Rectal smooth muscle tissue (tissue), 1 donor: Measurements from ENCODE around the gene CXCL12.

Experiments used
- H3K27ac ChIP-seq: one replicate; pipeline ENCODE4 v1.7.0; 2013; ENCODE audit warnings: low read depth, low read length, inconsistent platforms
- H3K27me3 ChIP-seq: one replicate; pipeline ENCODE4 v1.7.0; 2013; ENCODE audit warnings: low read length; ENCODE audit not compliant: control insufficient read depth, insufficient read depth
- H3K36me3 ChIP-seq: one replicate; pipeline ENCODE4 v1.7.0; 2013; ENCODE audit warnings: low read length; ENCODE audit not compliant: control insufficient read depth, insufficient read depth
- H3K4me1 ChIP-seq: one replicate; pipeline ENCODE4 v1.7.0; 2013; ENCODE audit warnings: low read length; ENCODE audit not compliant: control insufficient read depth, insufficient read depth
- H3K4me3 ChIP-seq: one replicate; pipeline ENCODE4 v1.7.0; 2013; ENCODE audit warnings: low read length
- H3K9ac ChIP-seq: one replicate; pipeline ENCODE4 v1.7.0; 2013; ENCODE audit warnings: low read length

CXCL12 gene

DNA sequence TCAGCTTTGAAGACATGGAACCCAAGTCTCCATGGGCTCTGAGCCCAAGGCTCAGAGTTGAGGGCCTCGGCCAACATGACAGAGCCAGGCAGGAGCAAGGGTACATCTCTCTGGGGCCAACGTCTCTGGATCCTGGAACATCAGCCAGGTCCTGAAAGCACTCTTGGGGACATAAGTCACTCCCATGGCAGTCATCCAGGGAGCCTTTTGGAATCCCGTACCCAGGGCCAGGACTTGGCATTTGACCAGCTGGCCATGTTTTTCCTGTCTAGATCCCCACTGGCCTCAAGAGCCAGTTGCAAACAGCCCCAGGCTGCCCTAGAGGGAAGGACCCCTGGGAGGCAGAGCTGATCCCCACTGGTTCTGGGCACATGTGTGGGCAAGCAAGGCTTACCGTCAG lies 4.3 kb upstream of the CXCL12 start:
- Histone ChIP-seq H3K27me3 (peaks cover 5% of the 10 kb centered on the region), H3K36me3 (no peaks in the 10 kb centered on the region), H3K4me1 (peaks cover 8% of the 10 kb centered on the region), H3K4me3 (no peak overlapping the region), H3K27ac (no peak overlapping the region), H3K9ac (no peak overlapping the region)

DNA sequence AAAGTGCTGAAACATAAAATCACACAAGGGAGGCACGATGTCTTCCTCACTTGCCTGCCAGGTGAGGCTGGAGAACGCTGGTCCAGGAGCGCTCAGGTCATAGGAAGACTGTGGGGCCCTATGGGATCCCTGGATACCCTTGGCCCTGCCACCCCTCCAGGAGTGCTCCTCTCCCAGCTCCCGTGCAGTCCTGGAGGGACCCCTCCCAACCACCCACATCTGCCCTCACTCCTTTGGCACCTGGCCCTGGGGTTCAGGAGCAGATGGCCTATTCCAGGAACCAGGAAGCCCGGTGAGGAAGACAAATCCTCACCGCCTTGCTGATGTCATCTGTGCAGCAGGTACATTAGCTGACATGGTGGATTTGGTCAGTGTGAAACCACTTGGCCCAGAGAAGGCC lies 3.7 kb upstream of the CXCL12 start:
- Histone ChIP-seq H3K4me3 (no peak overlapping the region), H3K27me3 (peaks cover 6% of the 10 kb centered on the region), H3K36me3 (no peaks in the 10 kb centered on the region), H3K27ac (no peak overlapping the region), H3K9ac (no peak overlapping the region), H3K4me1 (peaks cover 6% of the 10 kb centered on the region)

DNA sequence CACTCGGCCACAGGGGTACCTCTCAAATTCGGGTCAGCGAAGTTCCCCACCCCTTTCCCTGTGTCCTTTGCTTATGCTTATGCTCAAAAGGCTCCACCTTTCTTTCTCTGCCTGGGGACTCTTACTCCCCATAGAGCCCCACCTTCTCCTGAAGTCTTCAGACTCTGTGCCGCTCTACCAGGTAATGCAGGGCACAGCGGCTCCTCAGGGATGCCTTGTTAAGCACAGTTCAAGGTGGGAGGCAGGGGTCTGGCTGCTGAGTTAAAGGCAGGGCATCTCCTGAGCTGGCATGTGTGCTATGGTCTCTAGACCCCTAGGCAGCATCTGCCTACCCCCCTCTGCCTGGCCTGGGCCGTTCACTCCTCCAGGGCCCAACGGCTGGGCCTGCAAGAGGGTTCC lies 3.0 kb upstream of the CXCL12 start:
- Histone ChIP-seq H3K4me1 (no peaks in the 10 kb centered on the region), H3K9ac (no peak overlapping the region), H3K27ac (no peak overlapping the region)

DNA sequence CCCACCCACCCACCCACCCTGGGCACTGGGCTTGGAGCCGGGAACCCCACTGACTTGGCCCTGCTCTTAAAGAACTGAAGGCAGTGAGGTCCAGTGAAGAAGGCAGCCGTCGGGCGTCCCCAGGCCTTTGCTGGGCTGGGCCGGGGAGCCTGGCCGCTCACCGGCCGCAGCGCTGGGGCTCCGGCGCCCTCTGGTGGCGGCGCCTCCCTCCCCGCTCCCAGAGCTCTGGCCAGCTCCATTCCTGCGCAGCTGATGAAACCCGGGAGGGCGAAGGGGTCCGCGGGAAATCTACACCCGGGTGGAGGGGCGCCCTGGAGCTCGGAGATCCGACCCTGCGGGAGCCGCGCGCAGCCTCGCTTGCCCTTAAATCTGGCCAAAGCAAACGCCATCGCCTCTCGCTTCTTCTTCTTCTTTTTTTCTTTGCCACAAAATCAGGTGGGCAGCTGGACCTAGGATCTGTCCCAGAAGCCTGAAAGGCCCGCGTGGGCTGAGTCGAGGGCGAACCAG lies 1.7 kb upstream of the CXCL12 start:
- Histone ChIP-seq H3K36me3 (no peaks in the 10 kb centered on the region), H3K9ac (no peak overlapping the region), H3K27ac (no peak overlapping the region), H3K4me1 (no peaks in the 10 kb centered on the region), H3K4me3 (no peak overlapping the region), H3K27me3 (peaks cover 8% of the 10 kb centered on the region)

More for the DNA sequence above, 3.0 kb upstream of the CXCL12 start:
- no peaks in the 10 kb centered on the region for H3K36me3 ChIP-seq
- H3K27me3 ChIP-seq, result peaks cover 8% of the 10 kb centered on the region
- no peak overlapping the region for H3K4me3 ChIP-seq

DNA sequence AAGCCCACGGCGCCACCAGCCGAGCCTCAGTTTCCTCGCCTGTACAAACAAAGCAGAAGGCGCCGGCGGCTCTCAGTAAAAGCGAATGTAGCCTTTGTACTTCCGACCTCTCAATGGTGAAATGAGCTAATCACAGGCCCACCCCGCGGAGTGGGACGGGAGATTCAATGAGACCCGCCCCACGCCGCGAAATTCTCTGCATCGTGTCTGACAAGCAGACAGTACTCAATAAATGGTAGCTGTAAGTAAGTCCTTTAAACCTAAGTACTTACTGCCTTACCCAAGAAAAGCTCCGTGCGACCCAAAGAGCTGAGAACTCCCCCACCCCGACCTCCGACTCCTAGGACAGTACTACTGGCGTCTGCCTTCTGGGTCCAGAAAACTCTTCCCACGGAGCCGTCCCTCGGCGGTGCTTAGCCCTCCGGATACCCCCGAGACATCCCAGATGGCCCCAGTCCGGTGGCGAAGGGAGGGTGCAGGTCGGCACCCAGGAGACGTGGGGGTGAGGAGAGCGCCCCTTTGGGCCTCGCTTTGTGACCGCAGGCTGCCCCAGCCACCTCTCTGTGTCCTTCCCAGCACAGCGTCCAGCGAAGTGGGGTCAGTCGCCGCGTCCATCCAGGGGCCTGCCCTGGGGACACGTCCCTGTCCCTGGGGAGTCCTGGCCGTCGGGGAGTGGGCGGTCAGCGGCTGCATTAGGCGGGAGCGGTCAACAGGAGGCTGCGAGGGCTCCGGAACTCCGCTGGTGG lies 972 bp upstream of the CXCL12 start:
- peak overlapping the region; percentile 35 for H3K4me3 ChIP-seq
- peak overlapping the region; percentile 69 for H3K27ac ChIP-seq
- no peak overlapping the region for H3K9ac ChIP-seq
- no peaks in the 10 kb centered on the region for H3K4me1 ChIP-seq
- H3K36me3 ChIP-seq, result no peaks in the 10 kb centered on the region
- H3K27me3 ChIP-seq, result peaks cover 8% of the 10 kb centered on the region

DNA sequence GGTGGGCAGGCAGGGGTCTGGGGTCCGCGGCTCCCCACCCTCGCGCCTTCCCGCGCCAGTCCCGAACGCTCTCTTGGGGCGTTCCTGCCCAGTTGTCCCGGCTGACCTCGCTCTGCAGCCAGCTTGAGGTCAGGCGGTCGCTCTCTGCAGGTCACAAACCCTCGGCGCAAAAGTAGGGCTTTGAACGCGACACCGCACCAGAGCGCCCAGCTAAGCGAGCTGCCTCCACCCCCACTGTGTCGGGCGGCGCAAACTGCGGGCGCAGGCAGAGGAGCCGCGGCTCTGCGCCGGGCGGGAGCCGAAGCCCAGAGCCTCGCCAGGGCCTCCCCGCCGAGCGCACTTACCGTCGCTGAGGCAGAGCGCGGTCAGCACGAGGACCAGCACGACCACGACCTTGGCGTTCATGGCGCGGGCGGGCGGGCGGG lies 284 bp downstream of the CXCL12 start:
- H3K27ac ChIP-seq, result peak overlapping the region; percentile 16
- no peaks in the 10 kb centered on the region for H3K36me3 ChIP-seq
- H3K4me1 ChIP-seq, result no peaks in the 10 kb centered on the region
- H3K4me3 ChIP-seq, result peak overlapping the region; percentile 54
- H3K27me3 ChIP-seq, result peaks cover 8% of the 10 kb centered on the region
- H3K9ac ChIP-seq, result no peak overlapping the region

DNA sequence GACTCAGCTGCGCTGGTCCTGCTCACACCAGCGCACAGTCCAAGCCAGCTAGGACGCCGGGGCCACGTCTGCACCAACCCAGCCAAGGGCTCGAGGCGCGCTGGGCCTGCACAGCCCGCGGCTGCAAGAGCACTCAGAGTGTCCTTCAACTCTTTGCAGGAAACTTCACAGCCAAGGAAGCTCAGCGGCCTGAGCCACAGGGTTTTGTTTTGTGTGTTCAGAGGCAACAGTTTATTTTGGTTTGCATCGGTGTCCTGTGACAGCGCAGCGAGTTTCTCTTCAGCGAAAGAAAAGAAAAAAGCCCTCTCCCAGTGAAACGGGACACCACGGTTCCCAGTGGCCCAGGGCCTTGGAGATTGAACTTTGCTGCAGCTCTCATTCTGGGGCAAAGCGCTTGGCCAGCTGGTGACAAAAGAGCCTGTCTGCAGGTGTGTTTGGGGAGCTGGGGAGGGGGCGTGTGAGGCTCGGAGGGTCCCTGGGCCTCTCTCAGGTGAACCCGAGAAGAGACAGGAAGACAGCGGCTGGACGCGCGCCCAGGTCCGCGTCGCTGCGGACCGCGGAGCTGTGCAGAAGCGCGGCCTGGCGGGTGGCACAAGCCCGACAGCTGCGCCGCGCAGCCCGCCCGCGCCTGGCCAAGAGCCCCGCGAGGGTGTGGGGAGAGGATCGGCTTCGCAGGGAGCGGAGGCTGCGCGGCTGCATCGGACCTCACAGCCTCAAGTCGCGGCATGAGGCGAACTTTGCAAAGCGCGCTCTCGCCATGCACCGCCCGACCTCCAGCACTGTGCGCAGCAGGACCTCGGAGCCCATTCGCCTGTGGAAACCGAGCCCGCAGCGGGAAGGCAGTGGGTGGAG lies 922 bp downstream of the CXCL12 start:
- Histone ChIP-seq H3K27ac (peak overlapping the region; percentile 30), H3K9ac (peak overlapping the region; percentile 1), H3K4me3 (peak overlapping the region; percentile 54), H3K36me3 (no peaks in the 10 kb centered on the region), H3K27me3 (peaks cover 8% of the 10 kb centered on the region), H3K4me1 (no peaks in the 10 kb centered on the region)

DNA sequence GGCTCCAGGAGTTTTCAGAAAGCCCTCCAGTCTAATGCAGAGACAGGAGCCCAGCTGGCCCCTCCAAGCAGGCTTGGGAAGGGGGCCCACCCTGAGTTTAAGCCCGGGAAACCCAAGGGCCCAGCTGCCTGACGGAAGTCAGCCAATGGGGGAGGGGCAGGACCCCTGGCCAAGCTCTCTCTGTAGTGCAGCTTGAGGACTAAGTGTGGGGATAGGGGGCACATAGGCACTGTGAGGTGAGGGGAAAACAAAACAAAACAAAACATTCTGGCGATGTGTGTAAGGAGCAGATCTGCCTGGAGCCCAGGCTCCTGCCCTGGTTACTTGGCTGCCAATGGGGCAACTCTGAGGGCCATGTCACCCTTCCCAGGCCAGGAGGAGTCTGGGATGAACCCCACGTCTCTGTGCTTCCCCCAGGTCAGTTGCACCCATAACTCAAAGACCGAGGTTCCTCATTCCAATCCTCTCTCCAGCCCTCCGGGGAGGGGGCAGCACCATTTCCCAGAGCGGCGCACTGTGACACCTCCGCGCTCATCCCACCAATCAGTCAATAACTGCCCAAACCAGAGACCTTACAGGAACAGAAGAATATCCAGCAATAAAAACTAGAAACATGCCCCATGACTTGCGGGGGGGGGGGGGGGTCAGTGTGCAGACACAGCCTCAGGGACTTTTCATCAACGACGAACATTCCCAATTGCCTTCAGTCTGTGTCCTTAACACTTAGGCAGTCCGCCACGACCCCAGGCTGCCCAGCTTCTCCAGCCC lies 1.7 kb downstream of the CXCL12 start:
- Histone ChIP-seq H3K4me3 (peak overlapping the region; percentile 54), H3K9ac (no peak overlapping the region), H3K27ac (peak overlapping the region; percentile 30), H3K36me3 (no peaks in the 10 kb centered on the region), H3K27me3 (peaks cover 8% of the 10 kb centered on the region), H3K4me1 (no peaks in the 10 kb centered on the region)

DNA sequence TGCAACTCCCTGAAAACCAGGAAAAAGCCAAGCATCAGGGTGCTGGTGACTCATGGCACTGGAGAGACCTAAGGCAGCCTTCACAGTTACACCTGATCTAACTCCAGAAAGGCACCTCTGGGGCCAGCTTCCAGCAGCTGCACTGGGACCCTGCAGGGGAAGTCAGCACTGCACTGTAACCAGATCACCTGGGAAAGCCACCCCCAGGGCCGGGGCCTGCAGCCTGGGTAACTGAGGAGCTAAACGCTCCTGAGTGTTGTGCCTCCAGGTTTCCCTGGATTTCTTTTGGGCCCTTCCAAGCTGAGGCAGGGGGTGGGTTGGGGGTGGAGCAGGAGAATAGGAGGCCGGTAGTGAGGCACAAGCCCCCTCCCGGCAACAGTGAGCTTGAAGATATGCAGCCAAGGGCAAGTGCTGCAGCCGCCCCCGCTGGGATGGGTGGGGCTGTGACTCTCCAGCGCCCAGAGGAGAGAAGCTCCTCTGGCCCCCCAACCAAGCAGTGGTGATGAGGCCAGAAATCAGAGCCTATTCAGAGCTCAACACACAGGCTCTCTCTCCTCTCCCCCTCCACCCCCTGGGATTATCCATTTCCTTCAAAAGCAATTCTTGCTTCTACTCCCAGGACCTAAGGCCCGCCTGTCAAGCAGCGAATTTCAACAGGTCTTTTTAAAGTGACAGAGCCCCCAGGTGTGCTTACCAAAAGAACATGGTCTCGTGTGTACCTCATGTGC lies 2.6 kb downstream of the CXCL12 start:
- H3K4me3 ChIP-seq, result peak overlapping the region; percentile 54
- H3K4me1 ChIP-seq, result no peaks in the 10 kb centered on the region
- no peak overlapping the region for H3K27ac ChIP-seq
- peaks cover 8% of the 10 kb centered on the region for H3K27me3 ChIP-seq
- no peaks in the 10 kb centered on the region for H3K36me3 ChIP-seq
- H3K9ac ChIP-seq, result no peak overlapping the region

DNA sequence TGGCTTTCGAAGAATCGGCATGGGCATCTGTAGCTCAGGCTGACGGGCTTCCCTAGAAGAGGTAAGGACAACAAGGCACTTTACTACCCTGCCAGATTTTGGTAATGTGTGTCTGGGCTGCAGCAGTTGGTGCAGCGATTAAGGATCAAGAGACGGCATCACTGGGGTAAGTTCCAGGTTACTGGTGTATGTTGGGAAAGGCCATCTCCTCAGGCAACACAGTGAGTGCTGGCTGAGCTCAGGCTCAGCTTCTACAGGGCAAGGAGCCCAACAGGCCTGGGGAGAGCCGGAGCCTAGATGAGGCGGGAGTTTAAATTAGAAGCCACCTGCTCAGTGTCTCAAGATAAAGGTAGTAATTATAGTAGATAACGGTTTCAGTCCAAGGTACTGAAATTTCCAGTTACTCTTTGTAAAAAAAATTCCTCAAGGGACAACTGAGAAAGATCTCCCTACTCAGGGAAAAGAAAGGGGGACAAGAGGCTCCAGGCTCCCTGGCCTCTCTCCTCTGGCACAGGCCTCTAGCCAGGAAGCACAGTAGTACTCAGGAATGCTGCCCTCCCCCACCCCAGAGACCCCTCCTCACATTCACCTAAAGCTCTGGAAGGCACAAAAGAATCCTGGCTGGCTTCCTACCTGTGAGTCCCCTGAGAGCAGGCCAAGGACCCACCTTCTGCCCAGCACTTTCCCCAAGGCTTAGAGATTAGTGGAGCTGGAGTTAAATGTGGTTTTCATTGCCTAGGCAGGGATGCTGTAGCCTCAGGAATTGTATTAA lies 3.9 kb downstream of the CXCL12 start:
- Histone ChIP-seq H3K36me3 (no peaks in the 10 kb centered on the region), H3K27me3 (peaks cover 6% of the 10 kb centered on the region), H3K9ac (no peak overlapping the region), H3K27ac (no peak overlapping the region), H3K4me3 (no peak overlapping the region), H3K4me1 (no peaks in the 10 kb centered on the region)

DNA sequence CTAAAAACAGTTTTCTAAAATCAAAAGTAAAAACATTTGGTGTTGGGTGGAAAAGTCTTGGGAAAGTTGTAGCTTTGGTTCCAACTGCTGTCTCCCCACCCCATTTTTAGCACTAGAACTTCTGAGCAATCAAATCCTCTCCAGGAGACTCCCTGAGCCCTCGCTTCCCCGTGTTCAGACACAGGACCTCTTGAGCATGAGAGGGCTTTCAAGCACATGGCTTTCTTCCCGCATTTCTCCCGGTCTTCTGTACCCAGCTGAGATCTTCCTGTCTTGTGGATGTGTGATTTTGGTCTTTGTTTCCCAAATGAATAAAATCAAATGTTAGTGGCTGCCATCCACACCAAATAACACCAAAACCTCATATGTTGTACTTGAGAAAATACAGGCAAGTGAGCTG lies 5.0 kb downstream of the CXCL12 start:
- Histone ChIP-seq H3K4me3 (no peak overlapping the region), H3K27ac (no peak overlapping the region), H3K4me1 (no peaks in the 10 kb centered on the region), H3K9ac (no peak overlapping the region), H3K27me3 (peaks cover 4% of the 10 kb centered on the region), H3K36me3 (no peaks in the 10 kb centered on the region)
